NCI-H1436 treated with DMSO at 0.1 percent for 48 hours (cell line): ENCODE results near the gene COL19A1.
"Not testable (repeated sequence)": the region's sequence is repeated elsewhere in the genome, so short reads cannot be mapped to it uniquely, and the experiment has no call there.

Experiments used
- DNase-seq: peaks from one replicate; lab custom pipeline; 2025; lab: John Stamatoyannopoulos, UW

The COL19A1 gene

DNA sequence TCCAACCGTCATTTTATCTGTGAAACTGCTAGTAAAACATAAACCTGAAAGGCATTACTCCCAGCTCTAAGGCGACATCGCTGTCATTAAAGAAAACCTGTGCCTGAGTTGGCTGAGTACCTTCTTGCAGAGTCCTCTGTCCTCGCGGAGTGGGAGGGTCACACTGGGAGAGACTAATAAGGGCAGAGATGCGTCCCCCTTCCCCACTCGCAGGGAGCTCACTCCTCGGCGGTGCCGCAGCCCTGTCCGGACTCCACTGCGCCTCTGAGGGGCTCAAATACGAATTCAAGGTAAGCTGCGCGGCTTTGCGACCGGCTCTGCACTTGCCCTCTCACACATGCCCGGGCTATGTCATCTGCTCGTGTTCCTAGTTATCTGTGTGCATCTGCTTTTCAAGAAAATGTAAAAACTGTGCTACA, at the start of gene COL19A1:
Gene COL19A1, plus strand, starts transcription at position 206 of the 419 bp plus-strand sequence. CDS start 13,012 bp downstream, outside the sequence.
- DNase-seq = no peak

DNA sequence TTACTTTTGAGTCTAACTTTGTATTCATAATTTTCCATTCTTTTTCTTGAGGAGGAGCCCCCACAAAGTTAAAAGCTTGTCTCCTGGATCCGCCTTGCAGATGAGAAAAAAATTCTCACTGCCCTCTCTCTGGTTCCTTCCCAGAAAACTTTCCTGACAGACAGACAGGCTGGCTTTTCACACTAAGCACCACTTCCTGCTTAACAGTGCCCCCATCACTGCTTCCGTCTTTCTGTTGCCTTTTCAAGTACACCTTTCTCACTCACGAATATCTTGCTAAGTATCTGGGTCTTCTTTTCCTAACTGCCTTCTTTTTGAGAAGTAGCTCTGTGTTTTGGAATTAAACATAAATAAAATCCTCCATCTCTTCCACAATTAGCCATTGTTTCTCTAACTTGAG, 49.8 kb upstream of the COL19A1 start:
- no peak for DNase-seq

DNA sequence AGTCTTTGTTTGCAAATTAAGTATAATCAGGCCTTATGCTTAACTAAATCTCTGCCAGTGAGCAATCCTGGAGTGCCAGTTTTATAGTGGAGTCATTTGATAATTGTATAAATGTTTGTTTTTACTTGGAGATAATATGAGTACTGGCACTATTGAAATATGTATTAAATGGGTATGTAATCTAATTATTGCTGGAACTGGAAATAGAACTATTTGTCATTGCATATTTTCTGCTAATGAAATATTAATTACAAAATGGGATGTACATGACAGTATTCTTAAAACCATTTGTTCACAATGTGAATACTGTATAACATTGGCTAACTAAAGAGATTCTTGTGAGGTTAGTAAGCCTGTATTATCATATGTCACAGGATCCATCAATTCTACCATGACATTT, 49.0 kb upstream of the COL19A1 start:
- no peak for DNase-seq

DNA sequence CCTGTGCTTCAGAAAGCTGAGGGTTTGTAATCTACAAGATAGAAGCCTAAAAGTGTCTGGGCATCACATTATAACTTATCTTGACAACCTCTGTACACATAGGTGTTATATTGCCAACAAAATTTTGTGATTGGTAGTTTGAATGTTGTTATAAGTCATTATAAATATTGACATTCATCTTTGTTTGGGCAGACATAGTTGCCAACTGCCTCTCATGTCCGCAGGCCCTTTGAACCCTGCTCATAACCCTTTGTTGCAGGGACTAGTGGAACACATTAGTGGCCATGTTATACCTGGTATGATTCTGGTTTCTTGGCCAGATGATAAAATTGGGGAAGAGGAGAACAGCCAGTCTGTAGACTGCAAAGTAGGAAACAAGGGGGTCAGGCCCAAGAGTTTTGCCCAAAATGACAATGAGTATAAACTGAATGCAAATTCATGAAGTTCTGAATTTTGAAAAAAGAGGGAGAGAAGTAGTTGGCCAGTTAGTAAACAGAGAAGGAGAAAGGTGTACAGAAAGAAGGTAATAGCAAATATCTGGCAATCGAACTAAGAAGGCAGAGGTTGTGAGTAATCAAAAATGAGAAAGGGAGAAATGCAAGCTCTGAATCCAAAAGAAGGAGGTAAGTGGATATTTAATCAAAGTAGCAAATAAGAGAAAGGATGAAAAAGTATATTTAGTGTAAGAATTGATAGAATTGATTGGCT, 48.0 kb upstream of the COL19A1 start:
- no peak for DNase-seq

DNA sequence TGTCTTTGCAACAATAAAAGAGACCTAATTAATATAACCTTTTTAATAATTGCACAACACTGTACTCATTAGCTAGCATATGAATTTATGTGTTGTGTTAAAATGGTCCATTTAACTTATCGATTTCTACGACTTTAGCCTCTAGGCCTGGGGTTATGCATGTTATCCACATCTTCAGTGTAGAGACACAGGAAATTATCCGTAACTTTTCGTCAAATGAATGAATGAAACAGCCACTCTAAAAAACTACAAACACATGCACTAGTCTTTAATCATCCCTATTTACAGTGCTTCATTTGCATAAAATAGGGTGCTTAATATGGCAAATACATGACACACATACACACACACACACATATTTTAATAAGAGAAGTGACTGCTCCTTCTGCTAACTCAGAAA, 47.2 kb upstream of the COL19A1 start:
- no peak for DNase-seq

DNA sequence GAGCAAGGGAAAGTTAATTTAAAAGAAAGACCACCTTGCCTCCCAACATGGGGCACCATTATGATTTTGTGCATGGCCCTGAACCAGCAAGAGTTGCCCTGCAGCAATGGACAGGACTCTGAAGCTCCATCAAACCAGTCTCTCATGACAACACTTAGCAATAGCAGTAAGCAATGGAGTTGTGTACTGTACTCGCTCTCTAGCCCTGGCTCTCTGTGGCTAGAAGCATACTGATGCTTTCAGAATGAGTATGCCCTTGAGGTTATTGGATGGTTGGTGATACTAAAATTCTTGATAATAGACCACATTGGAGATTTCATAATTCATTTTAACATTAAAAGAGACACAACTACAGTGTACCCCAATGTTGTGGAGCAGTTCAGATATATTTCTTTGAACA, 46.3 kb upstream of the COL19A1 start:
- no peak for DNase-seq

DNA sequence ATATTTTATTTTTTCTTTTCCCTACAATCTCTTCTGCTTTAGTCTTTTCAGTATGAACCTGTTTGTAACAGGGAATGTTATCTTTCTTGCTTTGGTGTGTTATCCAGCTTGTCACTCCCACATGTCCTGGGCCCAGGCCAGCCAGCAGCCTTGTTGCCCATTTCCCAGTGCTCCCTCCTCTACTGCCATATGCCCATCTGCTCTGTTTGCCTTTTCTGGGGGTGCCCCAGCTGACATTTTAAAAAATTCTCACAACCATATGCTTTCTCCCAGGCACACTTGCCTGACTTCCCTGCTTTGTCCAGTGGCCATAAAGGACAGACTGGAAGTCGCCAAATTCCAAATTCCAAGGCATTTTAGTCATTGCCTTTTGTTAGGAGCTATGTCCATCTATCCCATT, 45.9 kb upstream of the COL19A1 start:
- no peak for DNase-seq

DNA sequence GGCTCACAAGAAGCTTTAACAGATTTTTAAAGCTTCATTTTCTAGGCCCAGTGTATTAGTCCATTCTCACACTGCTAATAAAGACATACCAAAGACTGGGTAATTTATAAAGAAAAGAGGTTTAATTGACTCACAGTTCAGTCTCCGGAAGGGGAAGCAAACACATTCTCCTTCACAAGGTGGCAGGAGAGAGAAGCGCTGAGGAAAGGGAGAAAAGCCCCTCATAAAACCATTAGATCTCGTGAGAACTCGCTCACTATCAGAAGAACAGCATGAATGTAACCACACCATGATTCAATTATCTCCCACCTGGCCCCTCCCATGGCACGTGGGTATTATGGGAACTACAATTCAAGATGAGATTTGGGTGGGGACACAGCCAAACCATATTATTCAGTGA, 42.0 kb upstream of the COL19A1 start:
- not testable (repeated sequence) for DNase-seq

DNA sequence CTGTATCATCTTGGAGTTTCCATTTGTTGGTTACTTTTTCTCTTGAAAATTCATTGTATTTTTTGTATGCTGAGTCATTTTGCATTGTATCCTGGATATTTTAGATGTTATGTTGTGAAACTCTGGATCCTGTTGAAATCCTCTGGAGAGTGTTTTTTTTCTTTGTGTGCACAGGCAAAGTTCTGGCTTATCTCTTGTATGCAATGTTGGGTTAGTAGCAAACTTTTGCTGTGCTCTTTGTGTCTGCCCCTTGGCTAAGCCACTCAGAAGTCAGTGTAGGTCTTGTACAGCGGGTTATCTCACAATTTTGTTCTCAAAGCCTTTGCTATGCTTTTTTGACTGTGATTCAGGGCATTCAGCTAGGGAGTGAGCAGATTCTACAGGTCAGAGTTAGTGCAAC, 40.5 kb upstream of the COL19A1 start:
- DNase-seq = no peak

DNA sequence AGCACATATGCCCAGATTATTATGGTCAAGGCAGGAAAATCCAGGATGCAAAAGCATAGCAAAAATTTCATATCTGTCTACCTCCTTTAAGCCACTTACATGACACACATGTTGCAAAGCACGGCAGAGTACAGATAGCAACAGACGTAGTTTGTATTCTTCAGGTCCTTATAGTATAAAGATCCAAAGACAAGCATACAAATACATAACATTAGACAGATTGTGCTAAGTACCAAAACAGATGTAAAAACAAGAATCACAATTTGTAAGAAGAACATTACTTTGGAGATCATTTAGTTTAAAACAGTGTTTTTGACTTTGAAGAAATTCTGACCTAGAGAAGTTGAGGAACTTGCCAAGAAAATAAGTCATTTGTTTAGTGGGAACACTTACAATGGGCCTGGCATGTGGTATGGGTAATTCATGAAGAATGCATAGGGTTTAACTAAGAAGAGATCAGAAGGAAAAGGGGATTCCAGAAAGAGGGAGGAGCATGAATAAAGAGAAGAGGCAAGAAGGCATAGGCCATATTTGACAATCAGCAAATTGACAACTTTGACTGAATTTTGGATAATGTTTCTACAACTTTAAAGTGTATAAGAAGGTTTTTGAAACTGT, 39.0 kb upstream of the COL19A1 start:
- no peak for DNase-seq

DNA sequence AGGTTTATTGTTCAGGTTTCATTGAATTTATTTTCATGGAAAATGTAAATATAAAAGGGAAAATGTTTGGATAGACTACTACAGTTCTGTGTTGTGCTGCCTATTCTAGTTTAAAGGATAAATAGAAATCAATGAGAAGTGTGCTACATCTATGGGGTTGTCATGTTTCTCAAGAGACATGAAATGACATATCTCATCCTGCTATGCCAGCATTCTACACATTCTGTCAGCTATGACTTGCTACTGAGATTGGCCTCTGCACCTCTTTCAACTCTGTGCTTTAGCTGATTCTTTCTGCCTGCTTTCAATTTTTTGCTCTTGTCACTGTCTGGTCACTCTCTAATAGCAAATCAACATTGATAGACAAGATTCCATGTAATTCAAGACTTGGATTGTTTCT, 33.8 kb upstream of the COL19A1 start:
- DNase-seq = no peak

DNA sequence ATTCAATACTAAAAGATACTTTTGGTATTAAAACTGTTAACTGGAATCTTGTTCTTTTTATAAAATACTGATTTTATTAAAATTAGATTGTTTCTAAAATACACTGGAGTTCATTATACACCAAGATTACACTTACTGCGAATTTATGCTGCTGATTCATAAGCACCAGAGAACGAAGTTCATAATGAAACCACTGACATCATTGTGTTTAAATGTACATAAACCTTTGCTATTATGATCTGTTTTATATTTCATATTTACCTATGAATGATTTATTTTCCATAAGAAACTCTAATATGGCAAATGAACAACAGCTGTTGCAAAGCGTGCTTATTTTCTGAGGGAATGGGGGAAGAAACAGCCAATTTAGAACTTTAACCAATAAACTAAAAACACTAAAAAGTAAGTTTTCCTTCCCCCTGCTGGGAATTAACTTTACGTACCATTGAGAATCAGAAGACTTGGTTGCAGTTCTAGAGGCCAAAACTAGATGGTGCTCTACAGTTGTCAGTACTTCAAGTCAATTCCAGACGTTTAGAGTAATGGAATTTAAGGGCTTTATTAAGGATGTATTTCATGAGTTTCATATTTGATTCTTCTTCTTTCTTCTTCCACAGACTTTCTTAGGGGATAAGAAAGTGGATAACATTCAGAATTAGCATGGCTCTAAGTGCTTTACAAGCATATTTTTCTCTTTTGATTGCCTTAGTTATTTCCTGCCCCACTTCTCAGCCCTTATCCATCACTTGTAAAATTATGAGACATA, 30.8 kb upstream of the COL19A1 start:
- DNase-seq = no peak

DNA sequence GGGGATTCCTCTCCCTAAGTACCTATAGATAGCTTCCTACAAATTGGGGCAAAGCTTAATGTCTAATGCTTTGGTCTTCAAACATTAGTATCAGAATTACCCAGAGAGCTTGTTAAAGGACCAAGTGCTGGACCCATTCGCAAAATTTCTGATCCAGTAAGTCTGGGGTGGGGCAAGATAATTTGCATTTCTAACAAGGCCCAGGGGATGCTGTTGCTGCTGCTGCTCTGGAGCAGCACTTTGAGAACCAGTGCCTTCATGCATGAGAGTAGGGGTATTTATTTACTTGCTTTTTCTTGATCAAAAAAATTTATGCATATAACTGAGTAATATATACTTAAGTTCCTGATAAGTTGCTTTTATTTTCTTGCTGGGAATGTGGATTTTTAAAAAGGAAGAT, 24.5 kb upstream of the COL19A1 start:
- DNase-seq = no peak

DNA sequence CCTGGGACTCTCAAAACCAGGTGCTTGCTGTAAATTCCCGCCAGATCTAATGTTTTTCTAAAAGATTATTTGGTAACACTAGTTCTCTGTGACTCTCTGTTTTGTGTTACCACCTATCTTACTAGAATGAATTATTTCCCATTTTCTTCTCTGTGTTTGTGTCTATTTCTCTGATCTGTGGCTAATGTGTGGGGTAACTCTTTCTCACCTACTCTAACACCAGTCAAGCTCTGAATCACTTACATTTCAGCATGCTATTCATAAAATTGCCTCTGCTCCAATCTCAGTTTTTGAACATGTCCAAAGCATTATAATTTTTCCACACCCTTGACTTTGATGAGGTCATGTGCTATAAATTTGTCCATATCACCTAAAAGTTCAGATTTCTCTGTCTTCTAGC, 23.2 kb upstream of the COL19A1 start:
- no peak for DNase-seq

DNA sequence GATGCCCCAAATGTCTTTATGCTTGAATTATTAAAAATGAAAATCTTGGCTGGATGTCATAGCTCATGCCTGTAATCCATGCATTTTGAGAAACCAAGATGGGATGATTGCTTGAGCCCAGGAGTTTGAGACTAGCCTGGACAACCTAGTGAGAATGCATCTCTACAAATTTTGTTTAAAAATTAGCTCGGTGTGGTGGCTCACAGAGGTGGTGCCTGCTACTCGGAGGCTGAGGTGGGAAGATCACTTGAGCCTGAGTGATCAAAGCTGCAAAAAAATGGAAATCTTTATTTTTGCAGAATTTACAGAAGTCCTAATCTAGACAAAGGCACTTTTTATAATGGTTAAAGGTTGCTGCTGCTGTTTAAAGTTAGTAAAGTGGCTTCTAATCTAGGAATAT, 20.0 kb upstream of the COL19A1 start:
- no peak for DNase-seq

DNA sequence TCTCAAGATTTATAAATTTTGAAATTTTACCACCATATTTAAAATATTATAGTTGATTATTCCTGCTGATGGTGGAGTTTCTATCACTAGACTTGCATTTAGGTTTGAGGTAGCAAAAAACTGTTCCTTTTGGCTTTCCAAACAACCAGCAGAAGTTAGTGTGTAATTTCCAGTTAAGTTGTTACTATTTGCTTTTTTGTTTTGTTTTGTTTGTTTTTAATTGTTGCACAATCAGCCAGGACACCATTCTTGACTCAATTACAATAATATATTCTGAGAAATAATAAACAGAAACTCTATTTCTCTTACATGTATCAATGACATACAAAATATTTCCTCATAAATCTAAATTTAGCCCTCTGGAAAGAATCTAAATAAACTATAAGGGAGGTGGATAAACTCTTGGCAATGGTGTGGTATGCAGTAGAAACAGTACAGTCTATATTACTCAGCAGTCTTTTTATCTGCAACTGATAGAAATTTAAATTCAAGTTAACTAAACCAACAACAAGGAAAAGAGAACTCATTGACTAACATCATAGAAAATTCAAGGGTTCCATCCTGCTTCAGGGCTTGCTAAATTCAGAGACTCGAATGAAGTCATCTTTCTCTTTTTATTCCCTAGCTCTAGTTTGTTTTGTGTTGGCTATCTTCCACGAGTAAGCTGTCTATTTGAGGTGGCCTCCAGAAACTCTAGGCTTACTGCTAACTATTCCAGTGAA, 19.4 kb upstream of the COL19A1 start:
- no peak for DNase-seq

DNA sequence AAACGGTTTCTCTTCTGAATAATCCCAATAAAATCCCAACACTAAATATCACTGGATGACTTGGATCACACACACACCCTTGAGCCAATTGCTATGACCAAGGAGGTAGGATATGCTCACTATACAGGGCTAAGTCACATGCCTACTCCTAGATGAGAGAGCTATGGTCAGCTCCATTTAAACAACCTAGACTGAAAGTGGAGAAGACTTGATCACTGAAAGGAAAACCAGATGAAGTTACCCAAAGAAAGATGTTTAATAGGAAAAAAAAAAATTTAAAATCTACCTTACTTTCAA, 18.9 kb upstream of the COL19A1 start:
- DNase-seq = no peak

DNA sequence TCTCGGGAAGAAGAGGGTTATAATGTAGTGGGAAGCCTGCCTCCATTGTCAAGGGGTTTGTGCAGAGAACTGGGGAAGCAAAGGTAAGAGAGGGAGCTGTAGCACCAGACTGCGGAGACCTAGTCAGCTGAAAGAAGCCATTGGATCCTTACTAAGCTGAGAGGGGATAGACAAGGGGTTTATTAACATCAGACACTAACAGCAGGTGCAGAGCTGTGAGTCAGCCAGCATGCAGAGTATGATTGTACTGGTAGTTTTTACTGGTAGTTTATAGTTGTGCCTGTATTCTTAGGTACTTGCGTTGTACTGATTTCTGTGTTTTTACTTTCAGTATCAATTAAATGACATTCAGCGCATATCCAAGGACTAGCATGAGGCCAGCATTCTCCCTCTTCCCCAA, 17.8 kb upstream of the COL19A1 start:
- DNase-seq = no peak

DNA sequence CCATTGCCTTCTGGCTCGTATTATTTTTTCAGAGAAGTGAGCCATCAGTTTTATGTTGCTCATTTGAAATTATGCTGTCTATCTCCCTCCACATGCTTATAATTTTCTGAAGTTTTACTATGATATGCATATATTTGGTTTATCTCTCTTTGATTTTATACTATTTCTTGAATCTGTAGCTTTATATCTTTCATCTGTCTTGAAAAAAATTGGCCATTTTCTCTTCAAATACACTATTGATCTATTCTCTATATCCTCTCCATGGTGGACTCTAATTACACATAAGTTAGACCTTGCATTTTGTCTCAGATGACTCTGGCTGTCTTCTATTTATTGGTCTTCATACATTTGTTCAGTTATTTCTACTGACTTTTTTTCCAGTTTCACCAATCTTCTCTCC, 13.7 kb upstream of the COL19A1 start:
- no peak for DNase-seq

DNA sequence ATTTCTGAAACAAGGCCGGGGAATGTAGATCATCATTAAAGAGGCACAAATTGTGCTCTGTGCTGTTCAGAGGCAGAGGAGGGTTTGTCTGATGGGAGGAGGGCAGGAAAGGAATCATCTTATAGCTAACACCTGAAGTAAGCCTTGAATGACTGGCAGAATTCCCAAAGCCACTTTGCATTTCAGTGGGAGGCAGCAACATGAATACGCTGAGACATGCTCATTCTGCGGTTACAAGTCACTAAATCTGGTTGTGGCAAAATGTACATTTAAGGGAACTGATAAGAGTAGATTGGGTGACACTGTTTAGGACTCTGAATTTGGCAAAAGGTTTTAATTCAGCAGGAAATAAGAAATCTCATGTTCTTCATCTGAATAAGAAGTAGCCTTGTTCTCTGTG, 4.4 kb upstream of the COL19A1 start:
- DNase-seq = no peak

DNA sequence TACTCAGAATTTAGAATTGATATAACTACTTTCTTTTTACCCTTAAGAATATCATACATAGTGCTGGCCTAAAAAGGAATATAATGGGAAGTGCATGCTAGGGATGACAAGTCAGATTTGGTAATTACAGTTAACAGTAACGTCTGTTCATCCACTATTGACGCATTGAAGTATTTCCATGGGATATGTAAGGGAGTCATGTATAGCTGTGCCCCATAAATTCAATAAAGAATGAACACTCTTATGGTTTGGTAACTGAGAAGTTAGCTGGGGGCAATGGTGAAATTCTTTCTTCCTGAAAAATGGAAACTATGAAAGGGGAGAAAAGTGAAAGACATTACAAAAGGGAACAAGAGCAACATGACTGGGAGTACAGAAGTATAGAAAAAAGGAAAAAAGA, 2.6 kb upstream of the COL19A1 start:
- no peak for DNase-seq

DNA sequence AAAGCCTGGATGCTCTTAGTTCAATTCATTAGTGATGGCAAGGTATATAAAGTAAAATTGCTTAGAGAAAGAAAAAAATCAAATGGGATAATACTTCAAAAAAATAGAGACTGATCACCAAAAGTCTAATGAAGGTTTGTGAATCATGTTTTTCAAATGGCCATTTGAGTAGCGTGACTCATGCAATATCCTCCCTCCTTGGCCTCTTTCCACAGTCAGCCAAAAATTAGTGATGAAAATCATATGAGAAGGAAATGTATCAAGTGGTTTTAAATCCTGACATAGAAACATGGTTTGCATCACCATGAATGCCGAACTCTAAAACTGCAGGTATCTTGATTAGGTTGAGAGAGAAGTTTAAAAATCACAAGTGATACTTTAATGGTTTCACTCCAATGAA, 1.2 kb upstream of the COL19A1 start:
- no peak for DNase-seq
